Gastrocnemius medialis (tissue), 4 donors: ENCODE measurements around the gene ELMO1.

Source experiments
- POLR2A ChIP-seq, 2 donors: fragments of 450-650 bp; IDR thresholded peaks; one replicate each; pipeline ENCODE4 v1.6.1; 2017; ENCODE audit warnings: antibody characterized with exemption in 2 of 2, mild to moderate bottlenecking in 2 of 2, moderate library complexity in 2 of 2
- TF ChIP-seq, protein P1 (sequence below), 5 experiments: fragments of 450-650 bp in 3 of 5; fragments of 200-600 bp in 2 of 5; sonication (generic) in 2 of 5; IDR thresholded peaks in 4 of 5; conservative IDR thresholded peaks in 1 of 5; 1 replicate in 4 of 5; 2 replicates in 1 of 5; pipeline ENCODE4 v1.5.1; 2016 to 2019; ENCODE audit warnings: antibody characterized with exemption in 5 of 5, mild to moderate bottlenecking in 3 of 5, moderate library complexity in 3 of 5

DNA sequence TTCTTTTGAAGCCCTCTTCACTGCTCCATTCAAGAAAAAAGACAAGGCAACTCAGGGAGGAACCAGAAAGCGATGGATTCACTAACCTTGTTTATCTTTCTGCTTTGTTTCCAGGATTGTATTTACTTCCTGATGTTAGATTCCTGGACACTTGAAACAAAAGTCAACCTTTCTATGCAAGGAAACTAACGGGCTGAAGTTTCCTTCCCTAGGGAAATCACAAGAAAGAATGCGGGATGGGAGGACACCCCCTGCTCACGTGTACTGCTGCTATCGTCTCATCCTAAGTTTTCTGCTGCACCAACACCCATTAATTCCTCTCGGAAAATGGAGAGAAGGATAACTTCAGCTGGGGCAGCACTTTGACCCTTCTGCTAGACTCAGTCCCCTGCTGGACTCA, 50.3 kb downstream of the ELMO1 start:
- TF ChIP-seq POLR2A (IDR thresholded peaks at IDR 0.05), result no peak
- TF ChIP-seq, protein P1, sequence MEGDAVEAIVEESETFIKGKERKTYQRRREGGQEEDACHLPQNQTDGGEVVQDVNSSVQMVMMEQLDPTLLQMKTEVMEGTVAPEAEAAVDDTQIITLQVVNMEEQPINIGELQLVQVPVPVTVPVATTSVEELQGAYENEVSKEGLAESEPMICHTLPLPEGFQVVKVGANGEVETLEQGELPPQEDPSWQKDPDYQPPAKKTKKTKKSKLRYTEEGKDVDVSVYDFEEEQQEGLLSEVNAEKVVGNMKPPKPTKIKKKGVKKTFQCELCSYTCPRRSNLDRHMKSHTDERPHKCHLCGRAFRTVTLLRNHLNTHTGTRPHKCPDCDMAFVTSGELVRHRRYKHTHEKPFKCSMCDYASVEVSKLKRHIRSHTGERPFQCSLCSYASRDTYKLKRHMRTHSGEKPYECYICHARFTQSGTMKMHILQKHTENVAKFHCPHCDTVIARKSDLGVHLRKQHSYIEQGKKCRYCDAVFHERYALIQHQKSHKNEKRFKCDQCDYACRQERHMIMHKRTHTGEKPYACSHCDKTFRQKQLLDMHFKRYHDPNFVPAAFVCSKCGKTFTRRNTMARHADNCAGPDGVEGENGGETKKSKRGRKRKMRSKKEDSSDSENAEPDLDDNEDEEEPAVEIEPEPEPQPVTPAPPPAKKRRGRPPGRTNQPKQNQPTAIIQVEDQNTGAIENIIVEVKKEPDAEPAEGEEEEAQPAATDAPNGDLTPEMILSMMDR (IDR thresholded peaks at IDR 0.05 in 4 of 5, conservative IDR thresholded peaks at IDR 0.05 in 1 of 5), result no peak
